Memory B cell (primary cell): ENCODE data around the gene ILF3.

Experiments used
- ATAC-seq: fragments of 150-1000 bp; cut with Tn5 transposase; 2 replicates; pipeline ENCODE4 v1.10.0; 2021; ENCODE audit warnings: low read depth, mild to moderate bottlenecking, moderate library complexity
- DNase-seq, 2 donors: peaks; one replicate each; pipeline ENCODE4 v3.0.0; 2022; ENCODE audit warnings: low spot score in 2 of 2
- H3K27ac Mint-ChIP-seq: one replicate; pipeline ENCODE4 v1.8.0; 2022; ENCODE audit warnings: mild to moderate bottlenecking, moderate library complexity, mixed read lengths
- H3K27me3 Mint-ChIP-seq: one replicate; pipeline ENCODE4 v1.8.0; 2022; ENCODE audit warnings: mixed read lengths
- H3K36me3 Mint-ChIP-seq: one replicate; pipeline ENCODE4 v1.8.0; 2022; ENCODE audit warnings: mild to moderate bottlenecking, mixed read lengths
- H3K4me1 Mint-ChIP-seq: one replicate; pipeline ENCODE4 v1.8.0; 2022; ENCODE audit warnings: mixed read lengths
- H3K4me3 Mint-ChIP-seq: one replicate; pipeline ENCODE4 v1.8.0; 2022; ENCODE audit warnings: mild to moderate bottlenecking, moderate library complexity, mixed read lengths
- H3K9me3 Mint-ChIP-seq: one replicate; pipeline ENCODE4 v1.8.0; 2022; ENCODE audit warnings: mixed read lengths

ILF3 gene

DNA sequence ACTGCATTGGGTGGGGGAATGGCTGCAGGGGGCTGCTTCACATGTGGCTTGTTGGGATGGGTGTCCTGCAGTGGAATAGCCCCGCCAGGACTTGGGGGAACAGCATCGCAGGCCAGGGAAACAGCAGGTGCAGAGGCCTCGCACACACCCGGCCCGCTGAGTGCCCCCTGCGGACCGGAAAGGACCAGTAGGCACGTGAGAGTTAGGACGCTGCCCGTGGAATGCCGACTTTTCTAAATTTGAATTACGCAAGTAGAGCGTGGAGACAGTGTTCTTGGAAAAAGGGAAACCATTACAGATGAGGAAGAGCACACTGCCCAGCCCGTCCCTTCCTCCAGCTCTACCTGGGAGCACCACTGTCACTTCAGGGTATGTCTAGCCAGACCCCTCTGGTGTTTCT lies 75.3 kb downstream of the ILF3 start:
- no peaks in the 10 kb centered on the region for H3K27me3 Mint-ChIP-seq
- H3K27ac Mint-ChIP-seq, result no peak overlapping the region
- no peak overlapping the region for H3K4me3 Mint-ChIP-seq
- no peak for DNase-seq
- H3K9me3 Mint-ChIP-seq, result no peaks in the 10 kb centered on the region
- no peak for ATAC-seq
- H3K36me3 Mint-ChIP-seq, result peaks cover 9% of the 10 kb centered on the region
- peaks cover 30% of the 10 kb centered on the region for H3K4me1 Mint-ChIP-seq

DNA sequence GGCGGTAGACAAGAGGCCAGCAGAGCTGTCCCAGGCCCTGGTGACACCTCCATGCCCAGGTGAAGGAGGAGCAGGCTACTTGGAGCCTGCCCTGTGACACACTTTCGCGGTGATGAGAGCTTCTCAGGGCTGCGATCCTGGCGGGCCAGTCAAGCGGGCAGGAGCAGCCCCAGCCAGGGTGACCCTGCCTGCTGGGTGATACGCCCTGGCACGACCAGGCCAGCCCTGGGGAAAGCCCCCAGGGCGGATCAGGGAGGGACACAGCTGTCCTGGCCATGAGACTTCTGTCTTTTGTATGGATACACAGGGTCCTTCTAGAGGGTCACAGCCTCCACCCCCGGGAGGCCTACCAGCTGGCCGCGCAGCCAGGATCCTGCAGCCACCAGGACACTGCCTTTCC lies 76.8 kb downstream of the ILF3 start:
- H3K27ac Mint-ChIP-seq, result peak overlapping the region; percentile 93
- H3K27me3 Mint-ChIP-seq, result no peaks in the 10 kb centered on the region

DNA sequence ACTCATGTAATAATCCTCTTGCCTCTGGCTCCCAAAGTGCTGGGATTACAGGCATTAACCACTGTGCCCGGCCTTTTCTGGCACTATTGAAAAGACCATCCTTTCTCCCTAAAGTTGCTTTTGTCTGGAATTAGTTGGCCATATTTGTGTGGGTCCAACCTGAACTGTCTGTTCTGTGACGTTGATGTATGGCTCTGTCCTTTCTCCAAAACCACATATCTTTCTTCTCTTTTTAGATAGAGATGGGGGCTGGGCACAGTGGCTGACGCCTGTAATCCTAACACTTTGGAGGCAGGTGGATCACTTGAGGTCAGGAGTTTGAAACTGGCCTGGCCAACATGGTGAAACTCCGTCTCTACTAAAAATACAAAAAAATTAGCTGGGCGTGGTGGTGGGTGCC lies 81.6 kb downstream of the ILF3 start:
- Mint-ChIP-seq H3K36me3 (peaks cover 5% of the 10 kb centered on the region), H3K27me3 (no peaks in the 10 kb centered on the region), H3K9me3 (peaks cover 2% of the 10 kb centered on the region), H3K4me3 (no peak overlapping the region), H3K4me1 (peaks cover 29% of the 10 kb centered on the region), H3K27ac (no peak overlapping the region)
- no peak for ATAC-seq
- DNase-seq, result no peak

More for the DNA sequence above, 76.8 kb downstream of the ILF3 start:
- peaks cover 10% of the 10 kb centered on the region for H3K36me3 Mint-ChIP-seq
- H3K9me3 Mint-ChIP-seq, result no peaks in the 10 kb centered on the region
- peak overlapping the region; percentile 32 for H3K4me3 Mint-ChIP-seq
- ATAC-seq, result no peak
- no peak for DNase-seq
- H3K4me1 Mint-ChIP-seq, result peaks cover 26% of the 10 kb centered on the region

DNA sequence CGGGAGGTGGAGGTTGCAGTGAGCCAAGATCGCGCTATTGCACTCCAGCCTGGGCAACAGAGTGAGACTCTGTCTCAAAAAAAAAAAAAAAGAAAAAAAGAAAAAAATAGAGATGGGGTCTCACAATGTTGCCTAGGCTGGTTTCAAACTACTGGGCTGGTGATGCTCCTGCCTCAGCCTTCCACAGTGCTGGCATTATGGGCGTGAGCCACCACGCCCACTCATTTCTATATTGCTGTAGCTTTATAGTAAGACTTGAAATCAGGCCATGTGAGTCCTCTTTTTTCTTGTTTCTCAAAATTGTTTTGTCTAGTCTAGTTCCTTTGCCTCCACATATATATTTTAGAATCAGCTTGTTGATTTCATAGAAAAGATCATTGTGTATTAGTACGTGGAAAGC lies 82.0 kb downstream of the ILF3 start:
- Mint-ChIP-seq H3K36me3 (peaks cover 5% of the 10 kb centered on the region), H3K9me3 (peaks cover 2% of the 10 kb centered on the region), H3K4me1 (peaks cover 32% of the 10 kb centered on the region), H3K27me3 (no peaks in the 10 kb centered on the region), H3K4me3 (no peak overlapping the region), H3K27ac (peak overlapping the region; percentile 93)
- no peak for ATAC-seq
- no peak for DNase-seq

DNA sequence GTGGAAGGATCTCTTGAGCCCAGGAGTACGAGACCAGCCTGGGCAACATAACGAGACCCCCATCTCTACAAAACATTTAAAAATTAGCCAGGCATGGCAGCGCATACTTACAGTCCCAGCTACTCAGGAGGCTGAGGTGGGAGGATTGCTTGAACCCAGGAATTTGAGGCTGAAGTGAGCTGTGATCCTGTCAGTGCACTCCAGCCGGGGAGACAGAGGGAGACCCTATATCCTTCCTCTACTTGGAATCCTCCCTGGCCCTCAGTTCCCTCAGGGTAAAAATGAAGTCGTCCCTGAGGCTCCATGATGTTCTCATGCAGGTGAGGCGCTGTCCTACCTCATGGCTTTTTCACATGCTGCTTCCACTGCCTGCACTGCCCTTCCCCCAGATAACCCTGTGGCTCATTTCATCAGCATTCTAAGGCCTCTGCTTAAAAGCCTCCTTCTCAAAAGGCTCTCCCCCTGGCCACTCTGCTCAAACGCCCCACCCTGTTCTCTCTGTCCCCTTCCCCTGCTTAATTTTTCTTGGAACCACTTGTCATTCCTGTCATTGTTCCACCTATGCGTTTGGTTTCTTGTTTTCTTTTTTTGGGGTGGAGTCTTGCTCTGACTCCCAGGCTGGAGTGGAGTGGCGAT lies 82.9 kb downstream of the ILF3 start:
- ATAC-seq (no peak), DNase-seq (no peak)
- no peak overlapping the region for H3K4me3 Mint-ChIP-seq
- peaks cover 2% of the 10 kb centered on the region for H3K9me3 Mint-ChIP-seq
- H3K4me1 Mint-ChIP-seq, result peaks cover 34% of the 10 kb centered on the region
- peaks cover 8% of the 10 kb centered on the region for H3K36me3 Mint-ChIP-seq
- H3K27me3 Mint-ChIP-seq, result no peaks in the 10 kb centered on the region
- H3K27ac Mint-ChIP-seq, result peak overlapping the region; percentile 93

DNA sequence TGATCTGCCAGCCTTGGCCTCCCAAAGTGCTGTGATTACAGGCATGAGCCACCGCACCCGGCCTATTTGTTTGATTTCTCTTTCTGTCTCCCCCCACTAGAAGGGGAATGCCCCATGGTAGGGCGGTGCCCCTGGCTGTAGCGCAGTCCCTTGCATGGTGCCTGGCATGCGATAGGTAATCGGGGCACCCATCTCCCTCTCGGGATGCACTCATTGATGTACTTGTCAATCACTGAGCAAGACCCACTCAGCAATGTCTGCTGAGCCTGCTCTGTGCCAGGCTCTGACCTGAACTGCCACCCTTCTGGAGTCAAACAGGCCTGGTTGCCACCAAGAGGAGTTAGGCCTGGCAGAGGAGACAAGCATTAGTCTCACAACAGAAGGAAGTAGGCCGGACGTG lies 83.6 kb downstream of the ILF3 start:
- H3K4me1 Mint-ChIP-seq, result peaks cover 37% of the 10 kb centered on the region
- H3K36me3 Mint-ChIP-seq, result peaks cover 8% of the 10 kb centered on the region
- peak overlapping the region; percentile 93 for H3K27ac Mint-ChIP-seq
- H3K4me3 Mint-ChIP-seq, result peak overlapping the region; percentile 83
- peaks cover 2% of the 10 kb centered on the region for H3K9me3 Mint-ChIP-seq
- ATAC-seq (peak; percentile 69), DNase-seq (peak in 1 of 2 donors; percentile 35)
- H3K27me3 Mint-ChIP-seq, result no peaks in the 10 kb centered on the region

DNA sequence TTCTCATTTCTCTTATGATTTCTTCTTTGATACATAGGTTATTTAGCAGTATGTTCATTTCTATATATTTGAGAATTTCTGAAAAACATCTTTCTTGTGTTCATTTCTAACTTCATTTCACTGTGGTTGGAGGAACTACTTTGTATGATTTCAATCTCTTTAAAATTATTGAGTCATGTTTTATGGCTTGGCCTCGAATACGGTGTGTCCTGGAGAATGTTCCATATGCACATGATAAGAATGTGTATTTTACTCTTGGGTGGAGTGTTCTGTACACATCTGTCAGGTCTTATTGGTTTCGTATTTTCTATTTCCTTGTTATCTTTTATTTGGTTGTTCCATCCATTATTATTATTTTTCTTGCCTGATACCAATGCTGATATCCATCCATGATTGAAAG lies 86.7 kb downstream of the ILF3 start:
- DNase-seq (no peak), ATAC-seq (no peak)
- H3K4me3 Mint-ChIP-seq, result no peak overlapping the region
- H3K9me3 Mint-ChIP-seq, result peaks cover 2% of the 10 kb centered on the region
- H3K36me3 Mint-ChIP-seq, result peaks cover 9% of the 10 kb centered on the region
- H3K27ac Mint-ChIP-seq, result peak overlapping the region; percentile 20
- H3K4me1 Mint-ChIP-seq, result peaks cover 37% of the 10 kb centered on the region
- no peaks in the 10 kb centered on the region for H3K27me3 Mint-ChIP-seq
